Neutrophil (primary cell): ENCODE results near the gene SHROOM4.

Source experiments
- H3K27ac ChIP-seq: fragments of 200-600 bp; sonication (generic); 2 replicates; pipeline ENCODE4 v1.5.1; 2016; ENCODE audit warnings: mild to moderate bottlenecking, moderate library complexity
- H3K27me3 ChIP-seq: fragments of 200-600 bp; sonication (generic); 2 replicates; pipeline ENCODE4 v1.6.0; 2016; ENCODE audit warnings: mild to moderate bottlenecking
- H3K36me3 ChIP-seq: fragments of 200-600 bp; sonication (generic); 2 replicates; pipeline ENCODE4 v1.5.1; 2017
- H3K4me1 ChIP-seq, 2 experiments: fragments of 200-600 bp in 1 of 2; sonication (generic) in 1 of 2; 1 replicate in 1 of 2; 2 replicates in 1 of 2; pipeline versions ENCODE4 v1.5.1 to v1.6.1; 2013 to 2016; ENCODE audit warnings: low read depth in 1 of 2, low read length in 1 of 2, mild to moderate bottlenecking in 1 of 2, moderate library complexity in 1 of 2; ENCODE audit not compliant: control insufficient read depth in 1 of 2, insufficient read depth in 1 of 2
- H3K4me3 ChIP-seq, 2 experiments: fragments of 200-600 bp in 1 of 2; sonication (generic) in 1 of 2; 1 replicate in 1 of 2; 2 replicates in 1 of 2; pipeline ENCODE4 v1.5.1; 2013 to 2016; ENCODE audit warnings: low read depth in 1 of 2, low read length in 1 of 2, mild to moderate bottlenecking in 1 of 2, moderate library complexity in 1 of 2
- H3K9me3 ChIP-seq: fragments of 200-600 bp; sonication (generic); 2 replicates; pipeline ENCODE4 v1.5.1; 2016
- TF ChIP-seq, protein P1 (sequence below): fragments of 200-600 bp; sonication (generic); IDR thresholded peaks from 2 replicates; pipeline ENCODE4 v1.5.1; 2016; ENCODE audit warnings: antibody characterized with exemption

The SHROOM4 gene

DNA sequence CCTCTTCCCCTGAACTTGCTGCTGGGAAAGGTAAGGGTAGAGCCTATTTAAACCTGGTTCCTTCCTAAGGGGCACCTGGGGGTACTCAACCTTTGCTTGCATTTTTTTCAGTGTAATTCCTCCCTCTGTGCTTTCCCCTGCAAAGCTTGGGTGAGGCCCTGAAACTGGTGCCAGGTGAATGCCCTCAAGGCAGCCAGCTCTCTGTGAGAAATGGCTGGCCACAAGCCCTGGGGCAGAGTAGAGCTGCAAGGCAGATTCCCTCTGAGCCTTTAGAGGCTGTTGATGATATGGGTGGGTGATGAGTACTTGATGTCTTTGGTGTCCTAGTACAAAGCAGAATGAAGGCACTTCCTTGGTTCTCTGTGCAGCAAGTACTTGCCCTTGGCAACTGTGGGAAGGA is 217.9 kb downstream of the SHROOM4 start:
- TF ChIP-seq, protein P1, sequence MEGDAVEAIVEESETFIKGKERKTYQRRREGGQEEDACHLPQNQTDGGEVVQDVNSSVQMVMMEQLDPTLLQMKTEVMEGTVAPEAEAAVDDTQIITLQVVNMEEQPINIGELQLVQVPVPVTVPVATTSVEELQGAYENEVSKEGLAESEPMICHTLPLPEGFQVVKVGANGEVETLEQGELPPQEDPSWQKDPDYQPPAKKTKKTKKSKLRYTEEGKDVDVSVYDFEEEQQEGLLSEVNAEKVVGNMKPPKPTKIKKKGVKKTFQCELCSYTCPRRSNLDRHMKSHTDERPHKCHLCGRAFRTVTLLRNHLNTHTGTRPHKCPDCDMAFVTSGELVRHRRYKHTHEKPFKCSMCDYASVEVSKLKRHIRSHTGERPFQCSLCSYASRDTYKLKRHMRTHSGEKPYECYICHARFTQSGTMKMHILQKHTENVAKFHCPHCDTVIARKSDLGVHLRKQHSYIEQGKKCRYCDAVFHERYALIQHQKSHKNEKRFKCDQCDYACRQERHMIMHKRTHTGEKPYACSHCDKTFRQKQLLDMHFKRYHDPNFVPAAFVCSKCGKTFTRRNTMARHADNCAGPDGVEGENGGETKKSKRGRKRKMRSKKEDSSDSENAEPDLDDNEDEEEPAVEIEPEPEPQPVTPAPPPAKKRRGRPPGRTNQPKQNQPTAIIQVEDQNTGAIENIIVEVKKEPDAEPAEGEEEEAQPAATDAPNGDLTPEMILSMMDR = no peak
- Histone ChIP-seq H3K9me3 (no peaks in the 10 kb centered on the region), H3K27ac (no peak overlapping the region), H3K4me3 (no peak overlapping the region), H3K36me3 (peaks cover 34% of the 10 kb centered on the region), H3K4me1 (no peaks in the 10 kb centered on the region), H3K27me3 (no peaks in the 10 kb centered on the region)

DNA sequence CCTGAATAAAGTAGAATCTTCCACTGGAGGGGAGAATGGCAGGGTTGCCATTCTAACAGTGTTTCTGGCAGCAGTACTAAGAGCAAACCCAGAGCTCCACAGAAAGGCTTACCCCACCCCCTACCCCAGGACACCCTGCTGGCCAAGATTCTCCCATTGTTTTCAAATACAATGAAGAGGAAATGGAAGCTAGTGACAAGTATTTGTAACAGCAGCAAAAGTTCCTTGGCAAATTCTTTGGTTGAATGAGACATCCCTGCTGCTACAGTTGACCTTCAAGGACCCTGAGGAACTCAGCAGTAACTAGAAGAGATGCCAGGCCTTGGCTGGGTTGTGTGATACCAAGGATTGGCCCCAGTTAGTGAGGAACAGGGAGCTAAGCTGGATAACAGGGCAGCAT is 219.2 kb downstream of the SHROOM4 start:
- H3K4me1 ChIP-seq = no peaks in the 10 kb centered on the region
- no peak overlapping the region for H3K27ac ChIP-seq
- H3K9me3 ChIP-seq = no peaks in the 10 kb centered on the region
- H3K36me3 ChIP-seq = peaks cover 34% of the 10 kb centered on the region
- no peak overlapping the region for H3K4me3 ChIP-seq
- H3K27me3 ChIP-seq = no peaks in the 10 kb centered on the region
- TF ChIP-seq, protein P1 = no peak

DNA sequence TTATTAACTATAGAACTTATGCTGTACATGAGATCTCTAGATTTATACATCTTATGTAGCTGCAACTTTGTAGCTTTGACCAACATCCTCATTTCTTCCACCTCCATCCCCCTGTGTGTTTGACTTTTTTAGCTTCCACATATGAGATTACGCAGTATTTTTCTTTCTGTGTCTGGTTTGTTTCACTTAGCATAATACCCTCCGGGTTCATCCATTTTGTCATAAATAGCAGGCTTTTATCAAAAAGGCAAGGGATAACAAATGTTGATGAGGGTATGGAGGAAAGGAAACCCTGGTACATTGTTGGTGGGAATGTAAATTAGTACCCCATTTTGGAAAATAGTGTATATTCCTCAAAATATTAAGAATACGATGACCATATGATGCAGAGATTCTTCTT is 227.0 kb downstream of the SHROOM4 start:
- no peaks in the 10 kb centered on the region for H3K36me3 ChIP-seq
- no peaks in the 10 kb centered on the region for H3K27me3 ChIP-seq
- no peaks in the 10 kb centered on the region for H3K9me3 ChIP-seq
- H3K4me3 ChIP-seq = no peak overlapping the region
- H3K4me1 ChIP-seq = no peaks in the 10 kb centered on the region
- TF ChIP-seq, protein P1 = no peak
- no peak overlapping the region for H3K27ac ChIP-seq

GRCh38 chrX:50586407-50586806 is 227.6 kb downstream of the SHROOM4 start:
- no peak overlapping the region for H3K27ac ChIP-seq
- TF ChIP-seq, protein P1 = no peak
- H3K4me3 ChIP-seq = no peak overlapping the region
- H3K27me3 ChIP-seq = no peaks in the 10 kb centered on the region
- no peaks in the 10 kb centered on the region for H3K9me3 ChIP-seq
- no peaks in the 10 kb centered on the region for H3K36me3 ChIP-seq
- no peaks in the 10 kb centered on the region for H3K4me1 ChIP-seq

DNA sequence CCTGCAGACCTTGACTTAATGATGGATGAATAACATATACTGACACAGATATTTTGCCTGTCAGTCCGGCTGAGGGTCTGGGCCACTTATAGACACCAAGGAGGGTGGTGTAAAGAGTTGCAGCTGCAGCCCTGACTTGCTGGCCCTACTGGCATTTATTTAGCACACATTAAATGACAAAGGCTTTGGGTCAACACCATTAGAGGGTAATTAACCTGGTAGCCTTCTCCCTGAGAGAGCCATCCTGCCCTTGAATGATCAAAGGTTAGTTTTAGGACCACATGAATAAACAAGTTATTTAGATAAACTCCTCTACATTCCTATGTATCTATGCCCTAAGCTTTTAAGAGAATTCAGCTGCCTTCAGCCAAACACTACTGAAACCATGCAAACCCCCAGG is 232.6 kb downstream of the SHROOM4 start:
- Histone ChIP-seq H3K4me1 (no peaks in the 10 kb centered on the region), H3K36me3 (no peaks in the 10 kb centered on the region), H3K27me3 (no peaks in the 10 kb centered on the region), H3K9me3 (no peaks in the 10 kb centered on the region), H3K4me3 (no peak overlapping the region), H3K27ac (no peak overlapping the region)
- TF ChIP-seq, protein P1 = no peak

DNA sequence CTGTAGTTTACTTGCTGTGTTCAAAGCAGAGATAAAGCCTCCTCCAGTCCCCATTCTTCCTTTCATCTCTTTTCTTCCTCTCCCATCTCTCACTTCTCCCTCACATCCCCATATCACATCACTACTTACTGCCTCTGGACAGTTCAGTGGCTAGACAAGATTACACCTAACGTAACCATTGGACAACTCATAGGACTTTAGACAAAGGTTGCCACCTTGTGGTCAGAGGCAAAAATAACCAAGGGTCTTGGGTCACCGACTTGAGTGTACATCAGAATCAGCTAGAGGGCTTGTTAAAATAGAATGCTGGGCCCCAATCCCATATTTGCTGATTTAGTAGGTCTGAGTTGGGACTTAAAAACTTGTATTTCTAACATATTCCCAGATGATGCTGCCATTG is 234.0 kb downstream of the SHROOM4 start:
- Histone ChIP-seq H3K4me1 (no peaks in the 10 kb centered on the region), H3K4me3 (no peak overlapping the region), H3K9me3 (no peaks in the 10 kb centered on the region), H3K27ac (no peak overlapping the region), H3K27me3 (no peaks in the 10 kb centered on the region), H3K36me3 (no peaks in the 10 kb centered on the region)
- TF ChIP-seq, protein P1 = no peak
